GM18505 (cell line): Measurements from ENCODE around the gene IL17D.

ENCODE experiments used
- ATAC-seq: cut with Tn5 transposase; IDR thresholded peaks from one replicate; pipeline ENCODE4 v1.9.1; 2021; ENCODE audit not compliant: unreplicated experiment
- POLR2A ChIP-seq: IDR thresholded peaks from 4 replicates; pipeline ENCODE4 v1.6.1; 2011; ENCODE audit warnings: borderline replicate concordance; ENCODE audit not compliant: insufficient read depth, insufficient read length; ENCODE audit errors: extremely low read depth

The IL17D gene

GRCh38 chr13:20767309-20767943 lies 63.9 kb downstream of the IL17D start:
- no peak for TF ChIP-seq POLR2A
- ATAC-seq = no peak

- ATAC-seq = no peak
- no peak for TF ChIP-seq POLR2A
These were observed 65.6 kb downstream of the IL17D start for GRCh38 chr13:20769091-20769490.

- TF ChIP-seq POLR2A = no peak
- ATAC-seq = no peak
These were observed 66.3 kb downstream of the IL17D start for GRCh38 chr13:20769834-20770233.
